Effector memory CD4-positive, alpha-beta T cell (primary cell): Measurements from ENCODE around the gene SHTN1.

ENCODE experiments used
- DNase-seq, 3 donors: peaks; one replicate each; pipeline ENCODE4 v3.0.0-alpha.2; 2020
- H3K27ac ChIP-seq: 2 replicates; pipeline ENCODE4 v1.7.0; 2013; ENCODE audit warnings: mild to moderate bottlenecking, low read length, moderate library complexity; ENCODE audit not compliant: insufficient read depth, poor library complexity, severe bottlenecking
- H3K27me3 ChIP-seq: replicated peaks from 2 replicates; pipeline ENCODE4 v1.7.0; 2013; ENCODE audit warnings: mild to moderate bottlenecking, low read length; ENCODE audit not compliant: insufficient read depth, control insufficient read depth, poor library complexity, severe bottlenecking
- H3K36me3 ChIP-seq: 2 replicates; pipeline ENCODE4 v1.7.0; 2013; ENCODE audit warnings: mild to moderate bottlenecking, low read length, moderate library complexity; ENCODE audit not compliant: control insufficient read depth, insufficient read depth
- H3K4me1 ChIP-seq: 2 replicates; pipeline ENCODE4 v1.7.0; 2013; ENCODE audit warnings: low read length, mild to moderate bottlenecking; ENCODE audit not compliant: control insufficient read depth, insufficient read depth, poor library complexity, severe bottlenecking
- H3K4me3 ChIP-seq: 2 replicates; pipeline ENCODE4 v1.7.0; 2013; ENCODE audit warnings: low read length, low read depth, mild to moderate bottlenecking; ENCODE audit not compliant: insufficient read depth, poor library complexity, severe bottlenecking
- H3K9me3 ChIP-seq: 2 replicates; pipeline ENCODE4 v1.7.0; 2013; ENCODE audit warnings: mild to moderate bottlenecking, low read length, moderate library complexity; ENCODE audit not compliant: control insufficient read depth

Gene SHTN1

DNA sequence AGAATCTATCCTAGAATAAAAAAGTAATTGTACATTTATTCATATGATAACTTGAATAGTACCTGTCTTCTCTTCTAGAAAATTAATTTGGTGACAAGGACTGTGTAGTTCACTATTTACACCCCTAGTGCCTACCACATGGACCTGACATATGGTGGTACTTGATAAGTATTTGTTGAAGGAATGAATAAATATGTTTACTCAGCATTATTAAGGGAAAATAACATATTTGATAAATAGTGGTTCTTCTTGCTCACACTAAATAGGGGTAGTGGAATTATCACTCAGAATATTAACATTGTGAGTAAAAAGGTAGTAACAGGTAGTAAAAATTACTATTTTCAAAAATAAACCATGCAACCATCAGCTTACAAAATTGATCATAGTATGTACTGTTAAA, 2.8 kb downstream of the SHTN1 start:
- no peak overlapping the region for H3K27ac ChIP-seq
- no peaks in the 10 kb centered on the region for H3K4me1 ChIP-seq
- H3K36me3 ChIP-seq, result no peaks in the 10 kb centered on the region
- peaks cover 15% of the 10 kb centered on the region for H3K27me3 ChIP-seq
- no peak for DNase-seq
- H3K9me3 ChIP-seq, result no peaks in the 10 kb centered on the region
- no peak overlapping the region for H3K4me3 ChIP-seq

DNA sequence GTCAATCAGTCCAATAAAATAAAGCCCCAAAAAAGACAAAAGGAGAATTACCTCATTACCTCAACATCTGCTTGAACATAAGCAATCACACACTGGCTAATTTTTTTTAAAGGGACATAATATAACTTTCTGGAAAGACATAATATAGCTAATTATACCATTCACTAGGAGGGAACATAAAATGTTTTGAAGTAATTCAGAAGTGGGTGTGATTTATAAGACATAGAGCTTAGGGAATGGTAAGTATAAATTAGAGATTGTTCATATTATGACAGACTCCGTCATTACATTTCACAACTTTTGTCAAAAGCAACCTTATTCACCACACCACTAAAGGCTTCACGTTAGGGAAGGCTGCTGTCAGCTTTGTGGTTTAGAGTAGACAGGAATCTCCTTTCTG, 3.8 kb downstream of the SHTN1 start:
- H3K4me1 ChIP-seq, result no peaks in the 10 kb centered on the region
- H3K9me3 ChIP-seq, result no peaks in the 10 kb centered on the region
- no peak for DNase-seq
- no peak overlapping the region for H3K4me3 ChIP-seq
- H3K27ac ChIP-seq, result no peak overlapping the region
- peaks cover 15% of the 10 kb centered on the region for H3K27me3 ChIP-seq
- no peaks in the 10 kb centered on the region for H3K36me3 ChIP-seq

DNA sequence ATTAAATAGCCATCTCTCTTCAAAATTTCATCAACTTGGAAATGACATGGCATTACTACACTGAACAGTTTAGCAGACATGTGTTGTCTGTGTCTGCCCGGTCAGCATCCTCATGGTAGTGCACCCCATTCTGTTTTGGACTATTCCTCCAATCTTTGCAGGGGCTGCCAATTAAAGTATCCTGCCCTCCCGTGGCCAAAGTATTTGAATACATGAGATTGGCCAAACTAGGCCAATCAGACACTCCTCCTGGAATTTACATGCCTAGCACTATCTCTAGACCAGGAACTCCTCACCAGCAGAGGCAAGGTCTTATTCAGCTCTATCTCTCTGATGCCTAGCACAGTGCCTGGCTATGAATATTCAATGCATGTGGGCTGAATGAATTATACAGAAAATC, 4.4 kb downstream of the SHTN1 start:
- Histone ChIP-seq H3K9me3 (no peaks in the 10 kb centered on the region), H3K4me1 (no peaks in the 10 kb centered on the region), H3K27ac (no peak overlapping the region), H3K27me3 (peaks cover 15% of the 10 kb centered on the region), H3K36me3 (no peaks in the 10 kb centered on the region), H3K4me3 (no peak overlapping the region)
- no peak for DNase-seq

DNA sequence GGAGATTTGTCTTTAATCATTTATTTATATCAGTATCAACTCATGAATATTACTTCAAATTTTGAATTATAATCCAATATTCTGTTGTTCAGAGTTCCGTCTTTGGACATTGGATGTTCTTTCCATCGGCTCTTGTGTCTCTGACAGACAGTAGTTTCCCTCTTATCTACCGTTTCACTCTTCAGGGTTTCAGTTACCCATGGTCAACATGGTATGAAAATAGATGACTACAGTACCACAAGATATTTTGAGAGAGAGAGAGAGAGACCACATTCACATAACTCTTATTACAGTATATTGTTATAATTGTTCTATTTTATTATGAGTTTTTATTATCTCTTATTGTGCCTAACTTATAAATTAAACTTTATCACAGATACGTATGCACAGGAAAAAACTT, 6.8 kb downstream of the SHTN1 start:
- Histone ChIP-seq H3K9me3 (no peaks in the 10 kb centered on the region), H3K4me3 (no peak overlapping the region), H3K27me3 (no peaks in the 10 kb centered on the region), H3K4me1 (no peaks in the 10 kb centered on the region), H3K27ac (no peak overlapping the region), H3K36me3 (no peaks in the 10 kb centered on the region)
- no peak for DNase-seq

DNA sequence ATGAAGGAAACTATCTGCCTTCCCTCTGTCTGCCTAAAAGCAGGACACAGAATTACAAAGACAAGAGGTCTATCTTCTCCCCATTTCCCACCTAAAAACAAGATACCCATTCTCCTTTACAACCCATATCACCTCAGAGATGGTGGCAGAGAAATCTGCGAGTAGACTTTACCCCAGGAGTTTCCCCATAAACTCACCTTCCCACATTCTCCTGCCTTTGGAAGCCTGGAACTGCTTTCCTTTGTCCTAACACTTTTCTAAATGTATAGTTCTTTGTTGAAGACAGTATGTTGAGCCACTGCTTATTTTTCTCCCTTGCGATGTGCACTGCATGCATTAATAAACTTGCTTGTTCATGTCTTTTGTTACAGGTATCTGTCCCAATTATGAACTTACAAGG, 8.0 kb downstream of the SHTN1 start:
- no peak overlapping the region for H3K4me3 ChIP-seq
- H3K27me3 ChIP-seq, result no peaks in the 10 kb centered on the region
- no peak overlapping the region for H3K27ac ChIP-seq
- H3K9me3 ChIP-seq, result no peaks in the 10 kb centered on the region
- H3K36me3 ChIP-seq, result no peaks in the 10 kb centered on the region
- no peak for DNase-seq
- no peaks in the 10 kb centered on the region for H3K4me1 ChIP-seq

DNA sequence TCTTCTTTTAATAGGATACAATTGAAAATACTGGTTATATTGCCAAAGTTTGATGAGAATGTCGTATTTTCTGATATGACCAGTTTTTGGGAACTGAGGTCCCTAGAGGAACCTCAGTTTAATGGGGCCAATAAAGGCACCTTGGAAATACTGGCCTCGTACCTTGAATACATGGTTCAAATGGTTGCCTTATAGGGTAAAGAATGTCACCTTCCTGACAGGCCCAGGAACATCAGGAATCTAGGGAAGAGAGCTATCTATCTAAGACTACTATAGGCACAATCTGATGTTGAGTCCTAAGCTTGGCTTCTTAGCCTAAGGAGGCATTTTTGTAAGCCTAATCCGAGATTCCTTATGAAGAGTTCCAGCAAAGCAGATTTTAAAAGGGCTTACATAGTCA, 9.3 kb downstream of the SHTN1 start:
- Histone ChIP-seq H3K4me3 (no peak overlapping the region), H3K27ac (no peak overlapping the region), H3K4me1 (no peaks in the 10 kb centered on the region), H3K9me3 (no peaks in the 10 kb centered on the region), H3K27me3 (no peaks in the 10 kb centered on the region), H3K36me3 (no peaks in the 10 kb centered on the region)
- DNase-seq, result no peak

DNA sequence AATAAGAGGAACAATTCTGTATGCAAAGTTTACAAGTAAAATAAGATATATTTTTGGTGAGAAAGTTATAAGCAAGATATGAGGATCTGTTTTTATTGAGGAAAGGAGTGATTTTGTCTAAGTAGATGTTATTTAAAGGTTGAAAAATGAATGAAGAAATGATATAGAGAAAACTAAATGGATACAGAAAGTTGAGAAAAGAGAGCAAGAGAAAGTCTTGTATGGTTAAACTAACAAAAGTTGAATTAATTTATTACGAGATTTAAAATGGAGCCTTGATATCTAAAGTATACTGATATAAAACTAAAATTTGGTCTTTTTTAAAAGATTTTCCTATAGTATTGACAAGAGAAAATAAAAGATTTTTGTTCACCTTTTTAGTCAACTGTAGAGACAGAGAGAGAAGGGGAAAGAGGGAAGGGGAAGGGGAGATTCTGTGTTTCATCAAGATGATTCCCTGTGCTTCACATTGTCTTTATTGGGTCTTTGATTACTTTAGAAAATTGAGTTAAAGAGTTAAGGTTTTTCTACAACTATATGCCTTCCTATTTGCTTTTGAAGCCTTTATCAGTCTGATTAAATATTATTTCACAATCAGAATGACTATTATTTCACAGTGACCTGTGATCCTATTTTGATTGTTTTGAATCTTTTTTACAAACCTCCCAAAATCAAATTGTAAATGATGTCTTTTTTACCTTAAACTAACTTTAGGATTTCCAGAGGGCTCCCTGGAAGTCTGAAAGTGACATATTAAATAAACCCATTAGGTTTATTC, 10.7 kb downstream of the SHTN1 start:
- no peaks in the 10 kb centered on the region for H3K36me3 ChIP-seq
- no peaks in the 10 kb centered on the region for H3K4me1 ChIP-seq
- H3K27ac ChIP-seq, result no peak overlapping the region
- H3K27me3 ChIP-seq, result no peaks in the 10 kb centered on the region
- H3K4me3 ChIP-seq, result no peak overlapping the region
- H3K9me3 ChIP-seq, result no peaks in the 10 kb centered on the region
- no peak for DNase-seq

DNA sequence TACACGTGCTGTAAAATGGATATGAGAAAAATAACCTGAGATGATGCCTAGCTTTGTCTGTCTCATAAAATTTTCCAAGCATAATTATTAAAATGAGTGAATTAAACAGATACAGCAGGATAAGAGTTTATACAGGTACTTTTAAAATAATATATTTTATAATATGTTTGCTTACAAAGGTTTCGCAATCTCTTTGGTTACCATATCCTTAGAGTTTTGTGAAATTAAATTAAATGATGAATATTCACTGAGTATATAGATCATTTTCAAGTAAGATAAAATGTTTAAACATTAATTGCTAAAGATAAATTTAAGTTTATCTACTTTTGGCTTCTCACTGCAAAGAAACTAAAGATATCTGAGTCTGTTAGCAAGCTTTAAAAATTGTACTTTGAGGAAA, 11.4 kb downstream of the SHTN1 start:
- no peak overlapping the region for H3K4me3 ChIP-seq
- H3K9me3 ChIP-seq, result no peaks in the 10 kb centered on the region
- H3K4me1 ChIP-seq, result no peaks in the 10 kb centered on the region
- DNase-seq, result no peak
- H3K36me3 ChIP-seq, result no peaks in the 10 kb centered on the region
- H3K27ac ChIP-seq, result no peak overlapping the region
- no peaks in the 10 kb centered on the region for H3K27me3 ChIP-seq

DNA sequence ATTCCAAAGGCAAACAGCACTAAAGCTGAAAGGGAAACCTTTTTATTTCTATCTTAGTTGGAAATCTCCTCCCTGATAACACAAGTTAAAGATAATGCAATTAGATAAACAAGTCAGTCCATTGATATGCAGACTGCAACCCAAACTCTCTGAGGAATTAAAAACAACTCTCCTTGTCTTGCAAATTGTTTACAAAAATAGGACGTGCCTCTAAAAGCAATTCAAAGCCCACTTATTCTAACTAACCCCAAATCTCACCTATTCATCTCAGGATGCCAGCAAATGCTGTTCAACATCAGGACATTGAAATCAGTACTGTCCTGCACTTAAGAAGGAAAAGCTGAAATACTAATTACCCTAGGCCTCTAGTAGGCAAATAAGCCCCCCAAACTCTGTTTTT, 12.8 kb downstream of the SHTN1 start:
- Histone ChIP-seq H3K4me1 (no peaks in the 10 kb centered on the region), H3K27ac (no peak overlapping the region), H3K4me3 (no peak overlapping the region), H3K9me3 (no peaks in the 10 kb centered on the region), H3K27me3 (no peaks in the 10 kb centered on the region), H3K36me3 (no peaks in the 10 kb centered on the region)
- DNase-seq, result no peak

DNA sequence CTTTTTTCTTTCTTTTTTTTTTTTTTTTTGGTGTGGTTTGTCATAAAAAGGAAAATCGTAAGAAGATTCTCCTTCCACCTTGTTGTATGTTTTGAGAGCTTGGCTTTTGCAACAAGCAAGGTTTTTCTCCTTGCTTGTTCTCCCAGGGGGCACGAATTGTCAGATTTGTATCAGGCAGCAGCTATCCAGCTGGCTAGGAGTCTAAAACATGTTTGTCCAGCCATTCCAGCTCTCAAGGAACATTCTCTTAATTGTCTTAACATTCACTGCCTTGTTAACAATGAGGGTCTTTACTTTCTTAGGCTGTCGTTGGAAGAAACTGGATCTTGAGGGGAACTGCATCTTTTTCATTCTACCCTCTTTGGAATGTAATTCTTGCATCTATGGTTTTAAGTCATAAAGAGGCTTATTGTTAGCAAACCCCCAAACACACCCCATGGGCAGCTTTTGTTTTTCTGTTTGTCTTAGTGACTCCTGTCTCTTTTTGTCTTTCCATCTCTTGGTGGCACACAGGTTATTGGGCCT, 14.6 kb downstream of the SHTN1 start:
- no peak overlapping the region for H3K27ac ChIP-seq
- no peaks in the 10 kb centered on the region for H3K36me3 ChIP-seq
- DNase-seq, result no peak
- H3K27me3 ChIP-seq, result no peaks in the 10 kb centered on the region
- no peaks in the 10 kb centered on the region for H3K9me3 ChIP-seq
- H3K4me1 ChIP-seq, result no peaks in the 10 kb centered on the region
- H3K4me3 ChIP-seq, result no peak overlapping the region
